Measurements from ENCODE around the gene DGKG.

DNA sequence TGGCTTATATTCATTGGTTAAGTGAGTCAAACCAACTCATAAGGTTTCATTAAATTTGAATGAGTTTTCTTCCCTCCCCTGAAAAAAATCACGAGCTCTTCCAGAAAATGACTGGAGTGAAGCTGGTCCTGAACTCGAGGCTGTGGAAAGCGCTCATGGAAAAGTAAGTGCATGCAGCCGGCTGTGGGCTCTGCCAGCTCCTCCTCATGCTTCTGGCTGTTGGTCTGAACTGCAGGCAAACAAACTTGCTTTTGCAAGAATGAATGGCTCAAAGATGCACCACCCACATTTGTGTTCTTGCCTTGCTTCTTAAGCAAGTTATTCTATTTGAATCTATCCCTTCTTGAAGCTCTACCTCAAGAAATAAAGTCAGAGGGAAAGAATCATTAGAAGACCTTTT lies 259.3 kb downstream of the DGKG start:
- no peak for TF ChIP-seq POLR2A (IDR thresholded peaks at IDR 0.05; ENCODE audit: low read length)
- no peak for TF ChIP-seq GATA1 (IDR thresholded peaks at IDR 0.05; ENCODE audit: low read depth, low read length)
